Vagina (tissue), 2 donors: Measurements from ENCODE around the gene SELENOO. TPM values are rescaled to one million over a fixed set of nuclear protein-coding genes. Genes with fewer than 3 reads are reported as not detected.

Experiments
- DNase-seq, 2 donors: peaks; one replicate each; pipeline ENCODE4 v3.0.0-alpha.2; 2017; ENCODE audit errors: extremely low spot score in 2 of 2
- H3K27ac ChIP-seq: fragments of 200-600 bp; sonication (generic); one replicate; pipeline ENCODE4 v1.5.1; 2019
- H3K27me3 ChIP-seq: fragments of 200-600 bp; sonication (generic); one replicate; pipeline ENCODE4 v1.5.1; 2019
- H3K36me3 ChIP-seq, 2 donors: fragments of 200-600 bp; sonication (generic); one replicate each; pipeline ENCODE4 v1.5.1; 2017 to 2019
- H3K4me1 ChIP-seq: fragments of 200-600 bp; sonication (generic); one replicate; pipeline ENCODE4 v1.5.1; 2019
- H3K4me3 ChIP-seq, 2 donors: fragments of 200-600 bp; sonication (generic); 1 replicate in 1 of 2; 2 replicates in 1 of 2; pipeline ENCODE4 v1.5.1; 2016 to 2019
- H3K9me3 ChIP-seq: fragments of 200-600 bp; sonication (generic); one replicate; pipeline ENCODE4 v1.5.1; 2019
- CTCF ChIP-seq, 3 experiments: fragments of 450-650 bp in 2 of 3; fragments of 200-600 bp in 1 of 3; sonication (generic) in 1 of 3; IDR thresholded peaks; one replicate each; pipeline ENCODE4 v1.5.1; 2017 to 2019; ENCODE audit warnings: antibody characterized with exemption in 3 of 3, mild to moderate bottlenecking in 2 of 3, moderate library complexity in 2 of 3
- POLR2A ChIP-seq, 2 donors: fragments of 450-650 bp; IDR thresholded peaks; one replicate each; pipeline ENCODE4 v1.6.1; 2017; ENCODE audit warnings: antibody characterized with exemption in 2 of 2, mild to moderate bottlenecking in 2 of 2, moderate library complexity in 2 of 2
- POLR2AphosphoS5 ChIP-seq, 2 donors: sonication (generic); formaldehyde crosslinking; IDR thresholded peaks; one replicate each; pipeline ENCODE4 v1.9.0; 2017; ENCODE audit warnings: antibody characterized with exemption in 2 of 2, mild to moderate bottlenecking in 2 of 2, low read depth in 1 of 2; ENCODE audit not compliant: insufficient read depth in 1 of 2
- intact Hi-C: fragments of 100-400 bp; cut with DNase I; formaldehyde crosslinking; loops from one replicate; pipeline ENCODE4 v1.15.1; 2023
- total RNA-seq: library from RNA; depleted of rRNA; stranded (reverse); fragments of >200 nt; gene quantifications from one replicate; pipeline ENCODE4 v1.2.3, GENCODE V29; 2016

Gene SELENOO
- total RNA-seq, 1 donor from 2014 or later, result 39.0 TPM

- intact Hi-C loops, result loop anchor here (5.0 to 10.0 kb wide), 2 partner anchors 227 to 269 kb away; no protein-coding TSS in a partner anchor
- DNase-seq, result no peak
These were observed 6.6 kb upstream of the SELENOO start for GRCh38 chr22:50194037-50194805.

GRCh38 chr22:50196256-50196655 is 4.6 kb upstream of the SELENOO start:
- DNase-seq, result no peak
- H3K4me3 ChIP-seq, result no peak overlapping the region
- intact Hi-C loops, result loop anchor here (10.0 kb wide), 1 partner anchor 271 kb away; no protein-coding TSS in a partner anchor
- TF ChIP-seq POLR2AphosphoS5 (IDR thresholded peaks at IDR 0.05; ENCODE audit: insufficient read depth in 1 of 2, low read depth in 1 of 2) (no peak), CTCF (IDR thresholded peaks at IDR 0.05) (no peak), POLR2A (IDR thresholded peaks at IDR 0.05) (no peak)
- no peaks in the 10 kb centered on the region for H3K27me3 ChIP-seq
- no peaks in the 10 kb centered on the region for H3K9me3 ChIP-seq
- H3K4me1 ChIP-seq, result peaks cover 35% of the 10 kb centered on the region
- H3K36me3 ChIP-seq, result peaks cover 0 to 24% of the 10 kb centered on the region in 2 donors
- no peak overlapping the region for H3K27ac ChIP-seq

More at GRCh38 chr22:50194037-50194805, 6.6 kb upstream of the SELENOO start:
- no peak overlapping the region for H3K27ac ChIP-seq
- H3K36me3 ChIP-seq, result peaks cover 0 to 24% of the 10 kb centered on the region in 2 donors
- H3K9me3 ChIP-seq, result no peaks in the 10 kb centered on the region
- H3K4me1 ChIP-seq, result peaks cover 43% of the 10 kb centered on the region
- TF ChIP-seq POLR2AphosphoS5 (IDR thresholded peaks at IDR 0.05; ENCODE audit: insufficient read depth in 1 of 2, low read depth in 1 of 2) (no peak), CTCF (IDR thresholded peaks at IDR 0.05) (no peak), POLR2A (IDR thresholded peaks at IDR 0.05) (no peak)
- H3K27me3 ChIP-seq, result no peaks in the 10 kb centered on the region
- H3K4me3 ChIP-seq, result no peak overlapping the region

GRCh38 chr22:50197000-50197800 is 3.6 kb upstream of the SELENOO start:
- Histone ChIP-seq H3K27ac (no peak overlapping the region), H3K9me3 (no peaks in the 10 kb centered on the region), H3K4me3 (no peak overlapping the region), H3K27me3 (no peaks in the 10 kb centered on the region), H3K4me1 (peaks cover 34% of the 10 kb centered on the region), H3K36me3 (peaks cover 0 to 24% of the 10 kb centered on the region in 2 donors)
- intact Hi-C loops, result loop anchor here (10.0 kb wide), 1 partner anchor 272 kb away; no protein-coding TSS in a partner anchor
- TF ChIP-seq POLR2A (IDR thresholded peaks at IDR 0.05), result no peak
- DNase-seq, result no peak

GRCh38 chr22:50197856-50198623 is 2.8 kb upstream of the SELENOO start:
- Histone ChIP-seq H3K27ac (no peak overlapping the region), H3K9me3 (no peaks in the 10 kb centered on the region), H3K27me3 (no peaks in the 10 kb centered on the region), H3K36me3 (peaks cover 0 to 24% of the 10 kb centered on the region in 2 donors), H3K4me1 (peaks cover 34% of the 10 kb centered on the region), H3K4me3 (no peak overlapping the region)
- intact Hi-C loops, result loop anchor here (10.0 kb wide), 1 partner anchor 273 kb away; no protein-coding TSS in a partner anchor
- TF ChIP-seq POLR2A (IDR thresholded peaks at IDR 0.05), result no peak
- no peak for TF ChIP-seq CTCF (IDR thresholded peaks at IDR 0.05)
- no peak for TF ChIP-seq POLR2AphosphoS5 (IDR thresholded peaks at IDR 0.05; ENCODE audit: insufficient read depth in 1 of 2, low read depth in 1 of 2)
- DNase-seq, result no peak

GRCh38 chr22:50198624-50199017 is 2.2 kb upstream of the SELENOO start:
- Histone ChIP-seq H3K9me3 (no peaks in the 10 kb centered on the region), H3K36me3 (peaks cover 0 to 24% of the 10 kb centered on the region in 2 donors), H3K27ac (no peak overlapping the region), H3K4me1 (peaks cover 32% of the 10 kb centered on the region), H3K27me3 (no peaks in the 10 kb centered on the region), H3K4me3 (no peak overlapping the region)
- intact Hi-C loops, result loop anchor here (10.0 kb wide), 1 partner anchor 274 kb away; no protein-coding TSS in a partner anchor
- DNase-seq, result no peak
- TF ChIP-seq POLR2AphosphoS5 (IDR thresholded peaks at IDR 0.05; ENCODE audit: insufficient read depth in 1 of 2, low read depth in 1 of 2) (no peak), POLR2A (IDR thresholded peaks at IDR 0.05) (no peak), CTCF (IDR thresholded peaks at IDR 0.05) (no peak)
